ENCODE measurements around the gene EDNRB. TPM values are rescaled to one million over a fixed set of nuclear protein-coding genes. Genes with fewer than 3 reads are reported as not detected.

EDNRB gene
- total RNA-seq, 1 experiment from 2014 or later = 0.22 TPM

GRCh38 chr13:77893066-77893465 lies 25.6 kb downstream of the EDNRB start (continued):
- TF ChIP-seq REST (IDR thresholded peaks at IDR 0.05; ENCODE audit: low read depth) (no peak), CEBPB (IDR thresholded peaks at IDR 0.05; ENCODE audit: low read depth) (no peak), SIN3A (IDR thresholded peaks at IDR 0.05; ENCODE audit: low read depth) (no peak)

- no peak overlapping the region for H2AFZ ChIP-seq (ENCODE audit: low read depth, low read length, poor library complexity, severe bottlenecking)
- POLR2A ChIA-PET = no interaction called here
- H3K9me2 ChIP-seq (ENCODE audit: insufficient read depth) = no peaks in the 10 kb centered on the region
- H3K9me3 ChIP-seq (ENCODE audit: control insufficient read depth in 1 of 2, insufficient read depth in 1 of 2, low read depth in 1 of 2, low read length in 2 of 2) = peaks cover 0 to 4% of the 10 kb centered on the region in 2 experiments; a peak in 2 of 4 replicates
- H3K27me3 ChIP-seq (ENCODE audit: insufficient read depth, low read length) = no peaks in the 10 kb centered on the region
- BruUV-seq (replicated peaks) = no TSS peak
- RAD21 ChIA-PET (ENCODE audit: low non-redundant PET in 1 of 2, low total read pairs in 2 of 2, uncharacterized antibody in 2 of 2, unreplicated experiment in 2 of 2) = no interaction called here
- no peaks in the 10 kb centered on the region for H3K4me1 ChIP-seq (ENCODE audit: control insufficient read depth in 1 of 2, insufficient read depth in 2 of 2, low read length in 2 of 2)
- H3K9ac ChIP-seq (ENCODE audit: low read length) = no peak overlapping the region
- ATAC-seq = no peak
- intact Hi-C loops (cut with micrococcal nuclease) = no loop called here
- CTCF ChIA-PET = no interaction called here
- H3K36me3 ChIP-seq (ENCODE audit: control insufficient read depth in 1 of 2, insufficient read depth in 2 of 2, low read length in 2 of 2) = no peaks in the 10 kb centered on the region
- H3K4me2 ChIP-seq (ENCODE audit: low read length) = no peak overlapping the region
- no peak for DNase-seq (ENCODE audit: low read depth, low spot score)
- H3K27ac ChIP-seq (ENCODE audit: low read depth, low read length) = no peak overlapping the region
- H4K20me1 ChIP-seq (ENCODE audit: insufficient read depth) = no peaks in the 10 kb centered on the region
- no peak overlapping the region for H3K4me3 ChIP-seq (replicated peaks in 1 of 2; ENCODE audit: low read depth in 1 of 2, low read length in 2 of 2)
- H3K79me2 ChIP-seq (ENCODE audit: insufficient read depth, low read length) = no peaks in the 10 kb centered on the region
- no peak for TF ChIP-seq SRF (IDR thresholded peaks at IDR 0.05; ENCODE audit: low read depth)
- no peak for TF ChIP-seq RAD21 (IDR thresholded peaks at IDR 0.05; ENCODE audit: low read depth)
- TF ChIP-seq SP1 (IDR thresholded peaks at IDR 0.05; ENCODE audit: low read depth) = no peak
- no peak for TF ChIP-seq YY1 (IDR thresholded peaks at IDR 0.05; ENCODE audit: extremely low read depth, insufficient replicate concordance, low read depth, low read length)
- TF ChIP-seq ATF3 (IDR thresholded peaks at IDR 0.05) = no peak
- no peak for TF ChIP-seq EZH2 (IDR thresholded peaks at IDR 0.05)
- TF ChIP-seq JUND (IDR thresholded peaks at IDR 0.05) = no peak
- TF ChIP-seq MAX (IDR thresholded peaks at IDR 0.05) = no peak
- no peak for TF ChIP-seq POLR2A (IDR thresholded peaks at IDR 0.05; ENCODE audit: borderline replicate concordance, extremely low read depth, insufficient read depth, insufficient read length)
- TF ChIP-seq ZBTB33 (IDR thresholded peaks at IDR 0.05; ENCODE audit: extremely low read depth, insufficient replicate concordance, low read length) = no peak
- no peak for TF ChIP-seq TCF7L2 (IDR thresholded peaks at IDR 0.05; ENCODE audit: borderline replicate concordance, extremely low read depth, insufficient read depth, insufficient read length)
- no peak for TF ChIP-seq SIN3A (IDR thresholded peaks at IDR 0.05; ENCODE audit: low read depth)
- TF ChIP-seq REST (IDR thresholded peaks at IDR 0.05; ENCODE audit: low read depth) = no peak
- TF ChIP-seq EZH2phosphoT487 (IDR thresholded peaks at IDR 0.05; ENCODE audit: borderline replicate concordance) = no peak
- TF ChIP-seq EGR1 (IDR thresholded peaks at IDR 0.05; ENCODE audit: low read depth) = no peak
These were observed 26.1 kb downstream of the EDNRB start for GRCh38 chr13:77892491-77892890.

All from HCT116 (cell line).